H9 (cell line): ENCODE measurements around the gene TMEM185B. TPM values are rescaled to one million over a fixed set of nuclear protein-coding genes. Genes with fewer than 3 reads are reported as not detected.

Experiments used
- DNase-seq: peaks from one replicate; pipeline ENCODE4 v3.0.0-alpha.2; 2017
- H2AFZ ChIP-seq: one replicate; pipeline ENCODE4 v1.6.1; 2013; ENCODE audit warnings: mild to moderate bottlenecking, low read length, control low read depth, moderate library complexity
- H2AK5ac ChIP-seq: 2 replicates; pipeline ENCODE4 v1.6.1; 2013; ENCODE audit warnings: low read length, control low read depth, mixed read lengths; ENCODE audit not compliant: insufficient read length
- H2BK120ac ChIP-seq: one replicate; pipeline ENCODE4 v1.6.1; 2013; ENCODE audit warnings: low read depth, mild to moderate bottlenecking, low read length, control low read depth, inconsistent platforms; ENCODE audit not compliant: poor library complexity, severe bottlenecking
- H2BK12ac ChIP-seq: 2 replicates; pipeline ENCODE4 v1.6.1; 2013; ENCODE audit warnings: low read length, control low read depth, mixed read lengths, low read depth; ENCODE audit not compliant: insufficient read length
- H2BK15ac ChIP-seq: 2 replicates; pipeline ENCODE4 v1.6.1; 2013; ENCODE audit warnings: low read depth, low read length, control low read depth
- H2BK20ac ChIP-seq: one replicate; pipeline ENCODE4 v1.6.1; 2013; ENCODE audit warnings: low read depth, mild to moderate bottlenecking, low read length, control low read depth, inconsistent platforms; ENCODE audit not compliant: poor library complexity, severe bottlenecking
- H2BK5ac ChIP-seq: 2 replicates; pipeline ENCODE4 v1.6.1; 2013; ENCODE audit warnings: low read length, control low read depth, mixed read lengths; ENCODE audit not compliant: insufficient read length
- H3K14ac ChIP-seq: 2 replicates; pipeline ENCODE4 v1.6.1; 2013; ENCODE audit warnings: low read length, control low read depth; ENCODE audit not compliant: insufficient read depth
- H3K18ac ChIP-seq: 2 replicates; pipeline ENCODE4 v1.6.1; 2013; ENCODE audit warnings: low read depth, mild to moderate bottlenecking, mixed read lengths, low read length, control low read depth; ENCODE audit not compliant: insufficient read length
- H3K23ac ChIP-seq: 2 replicates; pipeline ENCODE4 v1.6.1; 2013; ENCODE audit warnings: low read length, control low read depth, mixed read lengths, low read depth; ENCODE audit not compliant: insufficient read length
- H3K23me2 ChIP-seq: 2 replicates; pipeline ENCODE4 v1.6.1; 2013; ENCODE audit warnings: low read depth, mild to moderate bottlenecking, mixed read lengths, low read length, control low read depth; ENCODE audit not compliant: insufficient read length, poor library complexity, severe bottlenecking
- H3K27ac ChIP-seq: 2 replicates; pipeline ENCODE4 v1.5.1; 2013; ENCODE audit warnings: low read length, control low read depth, mixed read lengths, low read depth; ENCODE audit not compliant: insufficient read length
- H3K27me3 ChIP-seq: 2 replicates; pipeline ENCODE4 v1.6.1; 2013; ENCODE audit warnings: low read length, control low read depth, inconsistent platforms; ENCODE audit not compliant: insufficient read depth
- H3K4ac ChIP-seq: 2 replicates; pipeline ENCODE4 v1.6.1; 2013; ENCODE audit warnings: low read depth, mild to moderate bottlenecking, control low read depth, inconsistent platforms, low read length, moderate library complexity
- H3K4me1 ChIP-seq: 2 replicates; pipeline ENCODE4 v1.6.1; 2013; ENCODE audit warnings: low read length, control low read depth, inconsistent platforms; ENCODE audit not compliant: insufficient read depth
- H3K4me2 ChIP-seq: 2 replicates; pipeline ENCODE4 v1.6.1; 2013; ENCODE audit warnings: low read length, control low read depth, mixed read lengths; ENCODE audit not compliant: insufficient read length, insufficient read depth
- H3K56ac ChIP-seq: 2 replicates; pipeline ENCODE4 v1.6.1; 2013; ENCODE audit warnings: low read depth, mild to moderate bottlenecking, mixed read lengths, low read length, control low read depth; ENCODE audit not compliant: insufficient read length
- H3K79me1 ChIP-seq: 2 replicates; pipeline ENCODE4 v1.6.1; 2013; ENCODE audit warnings: low read depth, mild to moderate bottlenecking, moderate library complexity, low read length, control low read depth, inconsistent platforms; ENCODE audit not compliant: insufficient read depth, poor library complexity, severe bottlenecking
- H3K79me2 ChIP-seq: 2 replicates; pipeline ENCODE4 v1.6.1; 2013; ENCODE audit warnings: low read length, control low read depth, inconsistent platforms; ENCODE audit not compliant: insufficient read depth
- H3K9ac ChIP-seq: 2 replicates; pipeline ENCODE4 v1.6.1; 2013; ENCODE audit warnings: low read length, control low read depth, mixed read lengths; ENCODE audit not compliant: insufficient read length; ENCODE audit errors: extremely low read depth
- H3K9me3 ChIP-seq: one replicate; pipeline ENCODE4 v1.6.1; 2013; ENCODE audit warnings: low read depth, low read length, inconsistent platforms; ENCODE audit not compliant: control insufficient read depth
- H3T11ph ChIP-seq: one replicate; pipeline ENCODE4 v1.6.1; 2013; ENCODE audit warnings: mild to moderate bottlenecking, low read length, control low read depth, inconsistent platforms
- H4K20me1 ChIP-seq: one replicate; pipeline ENCODE4 v1.6.1; 2013; ENCODE audit not compliant: control insufficient read depth, insufficient read length, insufficient read depth
- H4K5ac ChIP-seq: 2 replicates; pipeline ENCODE4 v1.6.1; 2013; ENCODE audit warnings: low read depth, mild to moderate bottlenecking, mixed read lengths, low read length, control low read depth; ENCODE audit not compliant: insufficient read length
- H4K8ac ChIP-seq: replicated peaks from 2 replicates; pipeline ENCODE4 v1.6.1; 2013; ENCODE audit warnings: low read length, control low read depth, mixed read lengths, low read depth; ENCODE audit not compliant: insufficient read length
- H4K91ac ChIP-seq: 2 replicates; pipeline ENCODE4 v1.6.1; 2013; ENCODE audit warnings: low read depth, mild to moderate bottlenecking, moderate library complexity, mixed read lengths, low read length, control low read depth; ENCODE audit not compliant: insufficient read length
- H3K27ac Mint-ChIP-seq, 3 experiments: 2 replicates in 2 of 3; 3 replicates in 1 of 3; pipeline ENCODE4 v1.8.0; 2020 to 2021; ENCODE audit warnings: mixed read lengths in 3 of 3, mild to moderate bottlenecking in 1 of 3, moderate library complexity in 1 of 3
- H3K27me3 Mint-ChIP-seq: 2 replicates; pipeline ENCODE4 v1.8.0; 2021; ENCODE audit warnings: low read depth, mild to moderate bottlenecking, moderate library complexity, mixed read lengths
- H3K36me3 Mint-ChIP-seq, 3 experiments: 2 replicates in 2 of 3; 3 replicates in 1 of 3; pipeline ENCODE4 v1.8.0; 2020 to 2021; ENCODE audit warnings: low read depth in 3 of 3, mixed read lengths in 3 of 3; ENCODE audit not compliant: insufficient read depth in 1 of 3
- H3K4me1 Mint-ChIP-seq, 2 experiments: 2 replicates each; pipeline ENCODE4 v1.8.0; 2020; ENCODE audit warnings: mixed read lengths in 2 of 2
- H3K4me3 Mint-ChIP-seq, 2 experiments: 2 replicates in 1 of 2; 3 replicates in 1 of 2; pipeline ENCODE4 v1.8.0; 2020 to 2021; ENCODE audit warnings: mild to moderate bottlenecking in 2 of 2, mixed read lengths in 2 of 2, moderate library complexity in 1 of 2
- H3K9me3 Mint-ChIP-seq, 2 experiments: 2 replicates in 1 of 2; 3 replicates in 1 of 2; pipeline ENCODE4 v1.8.0; 2020; ENCODE audit warnings: mild to moderate bottlenecking in 2 of 2, mixed read lengths in 2 of 2, moderate library complexity in 1 of 2
- WGBS: extraction: QIAGEN DNeasy Blood & Tissue Kit; methylation state at CpG from one replicate; pipeline ENCODE4 v1.1.7; 2013; ENCODE audit warnings: missing lambda C conversion rate, low lambda C conversion rate, mixed read lengths; ENCODE audit not compliant: insufficient read length; ENCODE audit errors: extremely low coverage; 5-methylcytosine and 5-hydroxymethylcytosine counted together
- total RNA-seq: library from RNA; stranded (reverse); gene quantifications from 2 replicates; pipeline ENCODE4 v1.2.1, GENCODE V29; 2021
- TF ChIP-seq, protein P1 (sequence below): fragments of 200-600 bp; sonication (generic); conservative IDR thresholded peaks from 3 replicates; pipeline ENCODE4 v1.8.0; 2021; ENCODE audit warnings: antibody characterized with exemption, mild to moderate bottlenecking

TMEM185B gene
- total RNA-seq, 1 experiment from 2014 or later = 29.0 TPM

DNA sequence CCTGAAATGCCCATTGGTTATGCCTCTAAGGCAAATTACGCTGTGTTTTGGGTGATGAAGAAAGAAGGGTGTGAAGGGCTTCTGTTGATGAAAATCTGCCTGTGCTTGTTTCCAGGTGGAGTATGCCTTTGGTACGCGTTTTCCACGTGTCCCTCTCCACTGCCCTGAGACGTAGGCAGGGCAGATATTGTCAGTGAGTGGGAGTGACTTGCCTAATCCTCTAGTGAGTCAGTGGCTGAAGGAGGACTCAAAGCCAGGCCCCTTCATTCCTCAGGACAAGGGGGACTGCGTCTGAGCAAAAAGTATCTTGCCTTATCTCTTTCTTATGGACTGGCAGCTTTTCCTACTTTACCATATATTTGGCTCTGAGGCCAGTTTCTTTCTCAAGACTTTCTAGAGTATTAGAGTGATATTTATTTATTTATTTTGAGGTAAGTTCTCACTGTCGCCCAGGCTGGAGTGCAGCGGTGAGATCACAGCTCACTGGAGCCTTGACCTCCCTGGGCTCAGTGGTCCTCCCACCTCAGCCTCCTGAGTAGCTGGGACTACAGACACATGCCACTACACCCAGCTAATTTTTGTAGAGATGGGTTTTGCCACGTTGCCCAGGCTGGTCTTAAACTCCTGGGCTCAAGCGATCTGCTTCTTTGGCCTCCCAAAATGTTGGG, 39.7 kb upstream of the TMEM185B start:
- Histone ChIP-seq H3K4me2 (no peak overlapping the region), H4K20me1 (no peaks in the 10 kb centered on the region)
- H3K27ac Mint-ChIP-seq = no peak overlapping the region; a peak in 1 of 7 replicates

More for the DNA sequence above, 39.7 kb upstream of the TMEM185B start:
- Histone ChIP-seq H3K4me1 (no peaks in the 10 kb centered on the region), H2BK15ac (no peak overlapping the region), H3K4ac (no peak overlapping the region), H3K79me2 (no peaks in the 10 kb centered on the region), H2BK5ac (no peak overlapping the region), H3K23me2 (no peaks in the 10 kb centered on the region), H3K27me3 (no peaks in the 10 kb centered on the region; the same call in 1 of the 2 replicates), H3K18ac (no peak overlapping the region), H2AFZ (no peak overlapping the region), H4K8ac (no peak overlapping the region), H3K27ac (no peak overlapping the region), H3K14ac (no peak overlapping the region), H3K9me3 (no peaks in the 10 kb centered on the region), H2BK12ac (no peak overlapping the region), H4K5ac (no peak overlapping the region), H4K91ac (no peak overlapping the region), H2AK5ac (no peak overlapping the region), H2BK20ac (no peak overlapping the region), H3K79me1 (no peaks in the 10 kb centered on the region), H3K56ac (no peak overlapping the region), H3K9ac (no peak overlapping the region), H3T11ph (no peak overlapping the region), H3K23ac (no peak overlapping the region), H2BK120ac (no peak overlapping the region)
- Mint-ChIP-seq H3K27me3 (no peaks in the 10 kb centered on the region; the same call in 1 of the 2 replicates), H3K36me3 (peaks cover 9 to 13% (median 11%) of the 10 kb centered on the region in 3 experiments), H3K9me3 (peaks cover 6 to 15% of the 10 kb centered on the region in 2 experiments), H3K4me1 (peaks cover 5 to 10% of the 10 kb centered on the region in 2 experiments), H3K4me3 (no peak overlapping the region)
- WGBS = no CpG with 5 or more reads among the region's 10 CpGs
- TF ChIP-seq, protein P1, sequence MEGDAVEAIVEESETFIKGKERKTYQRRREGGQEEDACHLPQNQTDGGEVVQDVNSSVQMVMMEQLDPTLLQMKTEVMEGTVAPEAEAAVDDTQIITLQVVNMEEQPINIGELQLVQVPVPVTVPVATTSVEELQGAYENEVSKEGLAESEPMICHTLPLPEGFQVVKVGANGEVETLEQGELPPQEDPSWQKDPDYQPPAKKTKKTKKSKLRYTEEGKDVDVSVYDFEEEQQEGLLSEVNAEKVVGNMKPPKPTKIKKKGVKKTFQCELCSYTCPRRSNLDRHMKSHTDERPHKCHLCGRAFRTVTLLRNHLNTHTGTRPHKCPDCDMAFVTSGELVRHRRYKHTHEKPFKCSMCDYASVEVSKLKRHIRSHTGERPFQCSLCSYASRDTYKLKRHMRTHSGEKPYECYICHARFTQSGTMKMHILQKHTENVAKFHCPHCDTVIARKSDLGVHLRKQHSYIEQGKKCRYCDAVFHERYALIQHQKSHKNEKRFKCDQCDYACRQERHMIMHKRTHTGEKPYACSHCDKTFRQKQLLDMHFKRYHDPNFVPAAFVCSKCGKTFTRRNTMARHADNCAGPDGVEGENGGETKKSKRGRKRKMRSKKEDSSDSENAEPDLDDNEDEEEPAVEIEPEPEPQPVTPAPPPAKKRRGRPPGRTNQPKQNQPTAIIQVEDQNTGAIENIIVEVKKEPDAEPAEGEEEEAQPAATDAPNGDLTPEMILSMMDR = no peak
- DNase-seq = no peak
